ENCODE data around the gene MINAR2. TPM values are rescaled to one million over a fixed set of nuclear protein-coding genes. Genes with fewer than 3 reads are reported as not detected.
A peak's percentile ranks its signal among the peaks of the same experiment; 100 is the strongest.

Gene MINAR2
- total RNA-seq, 2 donors from 2014 or later: 0.27 TPM; not detected in 1

GRCh38 chr5:129766798-129767197, 18.9 kb downstream of the MINAR2 start:
- Histone ChIP-seq H3K27ac (no peak overlapping the region), H3K4me3 (no peak overlapping the region), H3K36me3 (no peaks in the 10 kb centered on the region), H3K4me1 (ENCODE audit: control insufficient read depth in 1 of 2, low read depth in 2 of 2) (no peaks in the 10 kb centered on the region), H3K27me3 (replicated peaks; ENCODE audit: insufficient read depth) (no peaks in the 10 kb centered on the region), H3K9me3 (no peaks in the 10 kb centered on the region)
- TF ChIP-seq, protein P1, sequence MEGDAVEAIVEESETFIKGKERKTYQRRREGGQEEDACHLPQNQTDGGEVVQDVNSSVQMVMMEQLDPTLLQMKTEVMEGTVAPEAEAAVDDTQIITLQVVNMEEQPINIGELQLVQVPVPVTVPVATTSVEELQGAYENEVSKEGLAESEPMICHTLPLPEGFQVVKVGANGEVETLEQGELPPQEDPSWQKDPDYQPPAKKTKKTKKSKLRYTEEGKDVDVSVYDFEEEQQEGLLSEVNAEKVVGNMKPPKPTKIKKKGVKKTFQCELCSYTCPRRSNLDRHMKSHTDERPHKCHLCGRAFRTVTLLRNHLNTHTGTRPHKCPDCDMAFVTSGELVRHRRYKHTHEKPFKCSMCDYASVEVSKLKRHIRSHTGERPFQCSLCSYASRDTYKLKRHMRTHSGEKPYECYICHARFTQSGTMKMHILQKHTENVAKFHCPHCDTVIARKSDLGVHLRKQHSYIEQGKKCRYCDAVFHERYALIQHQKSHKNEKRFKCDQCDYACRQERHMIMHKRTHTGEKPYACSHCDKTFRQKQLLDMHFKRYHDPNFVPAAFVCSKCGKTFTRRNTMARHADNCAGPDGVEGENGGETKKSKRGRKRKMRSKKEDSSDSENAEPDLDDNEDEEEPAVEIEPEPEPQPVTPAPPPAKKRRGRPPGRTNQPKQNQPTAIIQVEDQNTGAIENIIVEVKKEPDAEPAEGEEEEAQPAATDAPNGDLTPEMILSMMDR (IDR thresholded peaks at IDR 0.05): no peak
- ATAC-seq (ENCODE audit: insufficient number of reproducible peaks, low FRiP score, low read depth) (no peak), DNase-seq (ENCODE audit: low spot score) (no peak)

DNA sequence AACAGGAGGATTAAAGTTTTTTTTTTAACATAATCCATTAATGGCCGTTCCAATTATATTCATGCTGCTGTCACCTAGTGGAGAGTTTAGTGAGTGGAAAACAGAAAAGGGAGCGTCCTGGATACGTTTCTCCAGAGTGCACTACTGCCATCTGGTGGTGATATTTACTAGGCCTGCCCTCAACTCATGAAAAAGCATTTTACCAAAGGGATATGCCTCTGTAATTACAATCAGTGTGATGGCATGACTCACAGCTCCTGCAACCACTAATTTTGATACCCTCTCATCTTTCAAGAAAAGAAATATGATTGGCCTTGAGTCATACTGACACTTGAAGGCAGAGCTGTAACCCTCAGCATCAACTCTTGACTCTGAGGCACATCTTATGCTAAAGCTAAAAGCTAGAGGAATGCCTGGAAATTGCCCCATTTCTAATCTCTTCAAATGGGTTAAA, 20.1 kb downstream of the MINAR2 start:
- no peak overlapping the region for H3K4me3 ChIP-seq
- H3K27ac ChIP-seq: no peak overlapping the region
- no peaks in the 10 kb centered on the region for H3K4me1 ChIP-seq (ENCODE audit: control insufficient read depth in 1 of 2, low read depth in 2 of 2)
- ATAC-seq (ENCODE audit: insufficient number of reproducible peaks, low FRiP score, low read depth) (peak; percentile 91), DNase-seq (ENCODE audit: low spot score) (peak; percentile 21)
- H3K9me3 ChIP-seq: no peaks in the 10 kb centered on the region
- no peaks in the 10 kb centered on the region for H3K36me3 ChIP-seq
- TF ChIP-seq, protein P1 (IDR thresholded peaks at IDR 0.05): peak; percentile 93
- no peaks in the 10 kb centered on the region for H3K27me3 ChIP-seq (replicated peaks; ENCODE audit: insufficient read depth)

DNA sequence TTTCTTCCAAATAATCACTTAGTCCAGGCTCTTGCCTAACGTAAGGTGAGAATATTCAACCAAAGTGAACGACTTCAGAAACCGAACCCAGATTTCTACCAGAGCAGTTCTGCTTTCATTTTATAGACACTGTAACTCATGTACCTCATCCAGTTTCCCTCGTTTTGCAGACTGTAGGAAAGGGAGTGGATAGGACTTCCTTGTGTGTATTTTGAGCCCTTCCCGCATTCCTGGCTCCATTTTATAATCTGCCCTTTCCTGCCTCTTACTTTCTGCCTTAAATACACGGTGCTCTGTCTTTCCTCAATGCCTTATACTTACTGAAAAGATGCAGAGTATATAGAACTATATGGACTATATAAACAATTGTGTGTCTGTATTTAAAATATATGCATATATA, 20.8 kb downstream of the MINAR2 start:
- Histone ChIP-seq H3K4me3 (no peak overlapping the region), H3K27ac (no peak overlapping the region), H3K36me3 (no peaks in the 10 kb centered on the region), H3K4me1 (ENCODE audit: control insufficient read depth in 1 of 2, low read depth in 2 of 2) (no peaks in the 10 kb centered on the region), H3K9me3 (no peaks in the 10 kb centered on the region), H3K27me3 (replicated peaks; ENCODE audit: insufficient read depth) (no peaks in the 10 kb centered on the region)
- ATAC-seq (ENCODE audit: insufficient number of reproducible peaks, low FRiP score, low read depth) (no peak), DNase-seq (ENCODE audit: low spot score) (no peak)
- TF ChIP-seq, protein P1 (IDR thresholded peaks at IDR 0.05): no peak

DNA sequence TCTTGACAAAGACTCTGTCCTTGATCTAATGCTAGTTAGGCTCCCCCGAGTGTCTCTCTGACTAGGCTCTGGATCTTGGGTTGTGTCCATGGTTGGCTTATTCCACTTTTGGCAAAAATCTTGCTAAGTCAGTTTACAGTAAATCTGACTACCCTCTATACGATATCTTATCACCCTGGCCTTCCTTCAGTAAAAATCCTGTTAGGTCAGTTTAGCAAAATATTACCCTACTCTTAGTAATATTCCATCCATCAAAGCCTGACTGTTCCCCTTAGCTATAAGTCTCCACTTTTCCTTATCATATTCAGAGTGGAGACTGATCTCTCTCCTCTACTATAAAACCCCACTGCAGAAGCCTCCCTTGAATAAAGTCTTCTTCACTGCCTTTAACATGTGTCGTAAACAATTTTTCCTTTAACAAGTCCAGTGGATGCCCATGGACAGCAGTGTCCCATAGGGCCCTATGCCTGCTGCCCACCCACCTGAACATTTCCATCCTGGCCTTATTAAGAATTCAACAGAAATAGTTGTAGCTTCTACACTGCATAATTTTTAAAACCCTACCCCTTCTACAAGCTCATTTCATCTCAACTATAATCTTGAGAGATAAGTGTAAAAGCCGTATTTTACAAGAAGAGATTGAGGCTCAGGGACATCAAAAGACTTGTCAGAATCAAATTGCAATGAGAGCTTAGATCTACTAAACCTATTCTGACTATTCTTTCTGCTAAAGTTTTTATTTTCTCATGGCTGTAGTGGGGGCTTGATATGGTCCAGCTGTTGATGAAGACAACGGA, 22.3 kb downstream of the MINAR2 start:
- ATAC-seq (ENCODE audit: insufficient number of reproducible peaks, low FRiP score, low read depth) (no peak), DNase-seq (ENCODE audit: low spot score) (no peak)
- TF ChIP-seq, protein P1 (IDR thresholded peaks at IDR 0.05): no peak
- Histone ChIP-seq H3K27ac (no peak overlapping the region), H3K9me3 (no peaks in the 10 kb centered on the region), H3K4me3 (no peak overlapping the region), H3K4me1 (ENCODE audit: control insufficient read depth in 1 of 2, low read depth in 2 of 2) (no peaks in the 10 kb centered on the region), H3K27me3 (replicated peaks; ENCODE audit: insufficient read depth) (no peaks in the 10 kb centered on the region), H3K36me3 (no peaks in the 10 kb centered on the region)

- no peaks in the 10 kb centered on the region for H3K27me3 ChIP-seq (replicated peaks; ENCODE audit: insufficient read depth)
- H3K4me1 ChIP-seq (ENCODE audit: control insufficient read depth in 1 of 2, low read depth in 2 of 2): no peaks in the 10 kb centered on the region
- H3K4me3 ChIP-seq: no peak overlapping the region
- no peak for DNase-seq (ENCODE audit: low spot score)
- H3K9me3 ChIP-seq: no peaks in the 10 kb centered on the region
- TF ChIP-seq, protein P1 (IDR thresholded peaks at IDR 0.05): peak; percentile 64
- H3K27ac ChIP-seq: no peak overlapping the region
- H3K36me3 ChIP-seq: no peaks in the 10 kb centered on the region
- no peak for ATAC-seq (ENCODE audit: insufficient number of reproducible peaks, low FRiP score, low read depth)
These were observed 23.4 kb downstream of the MINAR2 start for GRCh38 chr5:129771058-129771838.
